Colonic mucosa (tissue), 4 donors: Measurements from ENCODE around the gene ATP9B. TPM values are rescaled to one million over a fixed set of nuclear protein-coding genes. Genes with fewer than 3 reads are reported as not detected.

Experiments
- DNase-seq: peaks from one replicate; pipeline ENCODE4 v3.0.0-alpha.2; 2020
- H3K27ac ChIP-seq: fragments of 200-600 bp; one replicate; pipeline ENCODE4 v1.8.0; 2021
- H3K27me3 ChIP-seq: fragments of 200-600 bp; one replicate; pipeline ENCODE4 v1.8.0; 2021
- H3K36me3 ChIP-seq: fragments of 200-600 bp; one replicate; pipeline ENCODE4 v1.8.0; 2021
- H3K4me1 ChIP-seq: fragments of 200-600 bp; one replicate; pipeline ENCODE4 v1.8.0; 2021; ENCODE audit warnings: mild to moderate bottlenecking
- H3K4me3 ChIP-seq: fragments of 200-600 bp; one replicate; pipeline ENCODE4 v1.8.0; 2021
- H3K9ac ChIP-seq, 2 donors: one replicate each; pipeline ENCODE4 v1.7.0; 2013; ENCODE audit warnings: control low read depth in 2 of 2, low read depth in 2 of 2, low read length in 2 of 2
- H3K9me3 ChIP-seq: fragments of 200-600 bp; one replicate; pipeline ENCODE4 v1.8.0; 2021
- CTCF ChIP-seq: fragments of 200-600 bp; IDR thresholded peaks from one replicate; pipeline ENCODE4 v1.8.0; 2022; ENCODE audit warnings: antibody characterized with exemption, mild to moderate bottlenecking
- intact Hi-C: fragments of 100-400 bp; cut with DNase I; formaldehyde crosslinking; loops from one replicate; pipeline ENCODE4 v1.14.1; 2022
- total RNA-seq, 2 donors: library from RNA; stranded (reverse); fragmentation: NEBNext Ultra II Directional in 1 of 2; extraction: Animal tissue kit (Norgen Biotek cat#: 25700) in 1 of 2; gene quantifications; one replicate each; pipeline ENCODE4 v1.2.1, GENCODE V29; 2021
- donor health status: healthy.
- donor health status: DM: no; HTN: no; CAD: no.
- donor health status: DM: no; HTN: no; CAD: no.

The ATP9B gene
- total RNA-seq, 2 donors from 2014 or later, result 20.4 to 30.3 TPM

GRCh38 chr18:79354350-79354749 is 285.2 kb downstream of the ATP9B start:
- no peak for TF ChIP-seq CTCF
- Histone ChIP-seq H3K4me3 (no peak overlapping the region), H3K9ac (no peak overlapping the region), H3K4me1 (no peaks in the 10 kb centered on the region), H3K9me3 (no peaks in the 10 kb centered on the region), H3K36me3 (no peaks in the 10 kb centered on the region), H3K27me3 (no peaks in the 10 kb centered on the region), H3K27ac (no peak overlapping the region)
- no peak for DNase-seq
- intact Hi-C loops, result no loop called here

DNA sequence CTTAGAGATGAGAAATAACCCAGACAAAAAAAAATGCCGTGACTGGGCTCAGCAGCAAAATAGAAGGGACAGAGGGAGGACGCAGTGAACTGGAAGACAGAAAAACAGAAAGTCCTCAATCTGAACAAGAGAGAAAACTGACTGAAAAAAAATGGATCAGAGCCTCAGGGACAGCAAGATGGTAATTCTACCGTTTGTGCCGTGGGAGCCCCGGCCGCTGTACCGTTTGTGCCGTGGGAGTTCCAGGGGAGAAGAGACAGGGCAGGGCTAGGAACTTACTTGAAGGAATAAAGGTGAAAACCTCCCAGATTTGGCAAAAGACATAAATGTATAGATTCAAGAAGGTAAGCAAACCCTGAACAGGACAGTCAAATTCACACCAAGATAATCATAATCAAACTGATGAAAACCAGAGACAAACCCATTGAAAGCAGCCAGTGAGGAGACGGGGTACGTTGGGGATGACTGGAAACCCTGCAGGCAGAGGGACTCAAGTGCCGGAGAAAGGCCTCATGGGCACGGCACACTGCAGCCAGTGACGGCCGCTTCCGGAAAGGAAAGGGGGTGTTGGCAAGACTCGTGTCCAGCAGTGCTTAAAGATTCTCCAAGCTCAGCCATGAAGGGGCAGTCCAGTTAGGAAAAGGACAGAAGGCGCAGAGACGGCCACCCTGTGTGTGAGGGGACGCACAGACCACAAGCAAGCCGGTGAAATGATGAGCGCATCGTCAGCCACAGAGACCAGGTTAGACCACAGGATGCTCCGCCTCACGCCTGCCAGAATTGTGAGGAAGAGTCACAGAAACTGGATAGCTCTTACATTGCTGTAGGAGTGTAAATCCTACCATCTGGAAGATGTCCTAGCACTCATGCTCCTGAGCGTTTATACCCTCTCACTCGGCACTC is 286.5 kb downstream of the ATP9B start:
- no peaks in the 10 kb centered on the region for H3K36me3 ChIP-seq

DNA sequence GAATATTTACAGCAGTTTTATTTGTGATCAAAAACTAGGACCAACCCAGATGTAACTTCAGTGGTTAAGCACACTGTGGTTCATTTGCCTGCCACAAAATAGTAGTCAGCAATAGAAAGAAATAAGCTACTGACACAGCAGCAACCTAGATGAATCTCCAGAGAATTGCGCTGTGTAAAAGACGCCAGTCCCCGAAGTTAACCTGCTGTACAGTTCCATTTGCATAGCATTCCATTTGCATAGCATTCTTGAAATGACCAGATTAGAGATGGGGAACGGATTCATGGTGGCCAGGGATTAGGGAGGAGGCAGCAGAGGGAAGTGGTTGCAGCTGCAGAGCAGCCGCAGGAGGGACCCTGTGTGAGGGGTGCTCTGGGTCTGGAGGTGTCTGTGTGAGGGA is 287.2 kb downstream of the ATP9B start:
- intact Hi-C loops, result no loop called here
- Histone ChIP-seq H3K27ac (no peak overlapping the region), H3K4me1 (no peaks in the 10 kb centered on the region), H3K9ac (no peak overlapping the region), H3K4me3 (no peak overlapping the region), H3K27me3 (no peaks in the 10 kb centered on the region), H3K9me3 (no peaks in the 10 kb centered on the region), H3K36me3 (no peaks in the 10 kb centered on the region)
- no peak for TF ChIP-seq CTCF
- DNase-seq, result no peak

More for the DNA sequence above, 286.5 kb downstream of the ATP9B start:
- Histone ChIP-seq H3K27ac (no peak overlapping the region), H3K9ac (no peak overlapping the region), H3K27me3 (no peaks in the 10 kb centered on the region), H3K4me3 (no peak overlapping the region), H3K4me1 (no peaks in the 10 kb centered on the region), H3K9me3 (no peaks in the 10 kb centered on the region)
- TF ChIP-seq CTCF, result no peak
- DNase-seq, result no peak
- intact Hi-C loops, result no loop called here

- no peak for DNase-seq
- no peak overlapping the region for H3K9ac ChIP-seq
- TF ChIP-seq CTCF, result no peak
- no peaks in the 10 kb centered on the region for H3K36me3 ChIP-seq
- H3K4me1 ChIP-seq, result no peaks in the 10 kb centered on the region
- H3K27me3 ChIP-seq, result no peaks in the 10 kb centered on the region
- intact Hi-C loops, result no loop called here
- no peak overlapping the region for H3K27ac ChIP-seq
- no peak overlapping the region for H3K4me3 ChIP-seq
- no peaks in the 10 kb centered on the region for H3K9me3 ChIP-seq
Measured at GRCh38 chr18:79360933-79361332, 291.7 kb downstream of the ATP9B start.

DNA sequence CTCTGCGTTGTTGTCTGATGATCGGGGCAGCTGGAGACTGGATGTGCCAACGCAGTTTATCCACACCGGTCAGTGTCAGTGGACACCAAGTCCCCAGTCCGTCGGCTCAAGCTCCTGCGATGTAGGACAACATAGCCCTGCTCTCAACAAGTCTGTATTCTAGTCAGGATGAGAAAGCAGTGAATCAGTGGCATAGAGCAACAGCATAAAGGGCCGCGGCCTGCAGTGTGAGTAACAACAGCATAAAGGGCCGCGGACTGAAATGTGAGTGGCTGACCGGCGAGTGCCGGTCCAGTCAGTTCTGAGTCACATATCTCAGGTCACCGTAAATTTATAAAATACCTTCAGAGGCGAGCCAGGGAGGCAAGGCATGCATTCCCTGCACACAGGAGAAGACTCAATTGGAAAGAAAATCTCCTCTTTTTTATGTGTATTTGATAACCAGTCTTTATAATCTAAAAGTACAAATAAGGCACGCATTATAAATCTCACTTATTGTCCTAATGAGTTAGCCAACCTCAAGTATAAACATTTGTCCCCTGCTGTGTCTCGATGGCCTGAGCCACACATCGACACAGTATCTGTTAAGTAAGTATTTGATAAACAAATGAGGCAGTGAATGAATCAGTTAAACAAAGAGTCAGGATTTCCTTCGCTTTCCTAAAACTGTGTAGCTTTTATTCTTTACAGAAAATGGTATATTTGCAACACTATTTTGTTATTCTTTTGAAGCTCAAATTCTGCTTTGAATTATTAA is 292.8 kb downstream of the ATP9B start:
- no peak overlapping the region for H3K27ac ChIP-seq
- no peak for TF ChIP-seq CTCF
- no peaks in the 10 kb centered on the region for H3K36me3 ChIP-seq
- no peak for DNase-seq
- no peaks in the 10 kb centered on the region for H3K4me1 ChIP-seq
- H3K9me3 ChIP-seq, result no peaks in the 10 kb centered on the region
- H3K27me3 ChIP-seq, result no peaks in the 10 kb centered on the region
- intact Hi-C loops, result no loop called here
- H3K4me3 ChIP-seq, result no peak overlapping the region
- H3K9ac ChIP-seq, result no peak overlapping the region
